Liver (tissue), 9 donors: ENCODE measurements around the gene ALDH1A1. TPM values are rescaled to one million over a fixed set of nuclear protein-coding genes. Genes with fewer than 3 reads are reported as not detected.

Source experiments
- DNase-seq: peaks from one replicate; pipeline ENCODE4 v3.0.0-alpha.2; 2017; ENCODE audit warnings: low spot score
- H3K27ac ChIP-seq, 2 donors: one replicate each; pipeline ENCODE4 v1.7.0; 2013; ENCODE audit warnings: inconsistent platforms in 2 of 2, low read length in 2 of 2, control low read depth in 1 of 2, low read depth in 1 of 2, mild to moderate bottlenecking in 1 of 2
- H3K27me3 ChIP-seq, 4 donors: one replicate each; pipeline versions ENCODE4 v1.6.1 to v1.7.0; 2013; ENCODE audit warnings: low read length in 3 of 4, inconsistent platforms in 1 of 4, mild to moderate bottlenecking in 1 of 4, moderate library complexity in 1 of 4; ENCODE audit not compliant: control insufficient read depth in 4 of 4, insufficient read depth in 4 of 4
- H3K36me3 ChIP-seq, 4 donors: one replicate each; pipeline versions ENCODE4 v1.6.1 to v1.7.0; 2013; ENCODE audit warnings: low read length in 3 of 4, mild to moderate bottlenecking in 3 of 4, low read depth in 1 of 4, moderate library complexity in 1 of 4; ENCODE audit not compliant: control insufficient read depth in 4 of 4, insufficient read depth in 3 of 4
- H3K4me1 ChIP-seq, 4 donors: one replicate each; pipeline versions ENCODE4 v1.6.1 to v1.7.0; 2013; ENCODE audit warnings: low read length in 3 of 4, mild to moderate bottlenecking in 3 of 4, moderate library complexity in 1 of 4; ENCODE audit not compliant: control insufficient read depth in 4 of 4, insufficient read depth in 4 of 4
- H3K4me3 ChIP-seq, 3 donors: one replicate each; pipeline versions ENCODE4 v1.6.1 to v1.7.0; 2013; ENCODE audit warnings: low read length in 3 of 3, control low read depth in 1 of 3, low read depth in 1 of 3, mild to moderate bottlenecking in 1 of 3
- H3K9ac ChIP-seq, 2 donors: one replicate each; pipeline ENCODE4 v1.7.0; 2013; ENCODE audit warnings: low read length in 2 of 2, mild to moderate bottlenecking in 2 of 2, moderate library complexity in 2 of 2, control low read depth in 1 of 2, low read depth in 1 of 2
- H3K9me3 ChIP-seq, 4 donors: one replicate each; pipeline versions ENCODE4 v1.6.1 to v1.7.0; 2013; ENCODE audit warnings: low read length in 3 of 4; ENCODE audit not compliant: control insufficient read depth in 4 of 4
- ATF3 ChIP-seq: IDR thresholded peaks from 2 replicates; pipeline ENCODE4 v1.6.1; 2016; ENCODE audit warnings: antibody characterized with exemption
- CTCF ChIP-seq: fragments of 150-350 bp; IDR thresholded peaks from 2 replicates; pipeline ENCODE4 v1.5.1; 2017; ENCODE audit warnings: improper control_type of control experiment, low read depth, low read length; ENCODE audit not compliant: missing input control
- EGR1 ChIP-seq, 2 donors: IDR thresholded peaks; 2 replicates each; pipeline ENCODE4 v1.6.1; 2016 to 2018; ENCODE audit warnings: antibody characterized with exemption in 2 of 2, low read depth in 2 of 2
- FOXA1 ChIP-seq: IDR thresholded peaks from 2 replicates; pipeline ENCODE4 v1.6.1; 2016; ENCODE audit warnings: antibody characterized with exemption
- FOXA2 ChIP-seq: IDR thresholded peaks from 2 replicates; pipeline ENCODE4 v1.6.1; 2016; ENCODE audit warnings: antibody characterized with exemption
- GABPA ChIP-seq, 2 donors: IDR thresholded peaks in 1 of 2; conservative IDR thresholded peaks in 1 of 2; 2 replicates each; pipeline ENCODE4 v1.6.1; 2016; ENCODE audit warnings: antibody characterized with exemption in 2 of 2, mild to moderate bottlenecking in 1 of 2, moderate library complexity in 1 of 2
- HNF4A ChIP-seq, 2 donors: conservative IDR thresholded peaks; 2 replicates each; pipeline ENCODE4 v1.6.1; 2016; ENCODE audit warnings: antibody characterized with exemption in 2 of 2, mild to moderate bottlenecking in 2 of 2
- HNF4G ChIP-seq: IDR thresholded peaks from 2 replicates; pipeline ENCODE4 v1.6.1; 2016; ENCODE audit warnings: antibody characterized with exemption
- JUND ChIP-seq, 2 donors: IDR thresholded peaks; 2 replicates each; pipeline ENCODE4 v1.6.1; 2016; ENCODE audit warnings: antibody characterized with exemption in 2 of 2
- NR2F2 ChIP-seq: IDR thresholded peaks from 2 replicates; pipeline ENCODE4 v1.6.1; 2016; ENCODE audit warnings: antibody characterized with exemption
- RAD21 ChIP-seq, 2 donors: IDR thresholded peaks; 2 replicates each; pipeline ENCODE4 v1.6.1; 2016; ENCODE audit warnings: antibody characterized with exemption in 2 of 2, mild to moderate bottlenecking in 2 of 2
- RXRA ChIP-seq, 2 donors: IDR thresholded peaks; 2 replicates each; pipeline ENCODE4 v1.6.1; 2017 to 2018; ENCODE audit warnings: antibody characterized with exemption in 2 of 2, mild to moderate bottlenecking in 1 of 2
- SP1 ChIP-seq: IDR thresholded peaks from 2 replicates; pipeline ENCODE4 v1.6.1; 2018; ENCODE audit warnings: antibody characterized with exemption, mild to moderate bottlenecking
- TAF1 ChIP-seq: conservative IDR thresholded peaks from 2 replicates; pipeline ENCODE4 v1.6.1; 2016; ENCODE audit warnings: antibody characterized with exemption, mild to moderate bottlenecking
- YY1 ChIP-seq: IDR thresholded peaks from 2 replicates; pipeline ENCODE4 v1.6.1; 2016; ENCODE audit warnings: antibody characterized with exemption, mild to moderate bottlenecking
- ZBTB33 ChIP-seq: IDR thresholded peaks from 2 replicates; pipeline ENCODE4 v1.6.1; 2016; ENCODE audit warnings: antibody characterized with exemption
- WGBS: extraction: QIAGEN DNeasy Blood & Tissue Kit; methylation state at CpG from one replicate; pipeline ENCODE4 v1.1.7; 2013; 5-methylcytosine and 5-hydroxymethylcytosine counted together
- polyA plus RNA-seq, 2 donors: library from polyadenylated mRNA; stranded (reverse) in 1 of 2; unstranded in 1 of 2; fragments of 200-250 nt in 1 of 2; fragments of >200 nt in 1 of 2; fragmentation: Nextera tagmentation in 1 of 2; extraction: Ambion mirVana in 1 of 2; gene quantifications; one replicate each; pipeline versions ENCODE4 v1.2.1 to v1.2.3, GENCODE V29; 2013 to 2015
- total RNA-seq, 2 donors: library from RNA; depleted of rRNA; stranded (reverse); fragments of >200 nt; gene quantifications; one replicate each; pipeline ENCODE4 v1.2.3, GENCODE V29; 2014
- TF ChIP-seq, protein P1 (sequence below): IDR thresholded peaks from 2 replicates; pipeline ENCODE4 v1.6.1; 2016; ENCODE audit warnings: antibody characterized with exemption, mild to moderate bottlenecking
- TF ChIP-seq, protein P2 (sequence below): IDR thresholded peaks from 2 replicates; pipeline ENCODE4 v1.6.1; 2016; ENCODE audit warnings: antibody characterized with exemption
- donor health status: healthy.
- donor health status: healthy.
- donor health status: healthy.
- donor health status: healthy.
- donor health status: healthy.

Gene ALDH1A1
- total and polyA plus RNA-seq, 4 donors = 118 to 433 (median 193) TPM

DNA sequence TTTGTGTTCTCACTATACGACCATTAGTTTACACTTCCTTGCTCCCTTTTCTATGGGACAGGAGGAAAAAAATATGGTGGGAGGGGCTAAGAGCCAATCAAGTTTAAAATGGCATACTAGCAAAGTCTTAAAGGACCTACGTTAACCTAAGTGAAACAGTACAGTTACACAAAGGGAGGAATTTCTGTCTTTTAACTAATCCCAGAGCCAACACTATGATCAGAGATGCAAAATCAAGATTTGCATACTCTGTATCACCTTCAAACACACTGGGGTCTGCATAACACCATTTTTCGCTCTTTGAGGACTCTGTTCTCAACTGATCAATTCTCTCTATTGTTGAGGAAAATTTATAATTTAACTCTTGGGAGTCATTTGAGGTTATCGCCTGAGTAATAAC is 49.8 kb downstream of the ALDH1A1 start:
- no peak overlapping the region for H3K4me3 ChIP-seq
- no peaks in the 10 kb centered on the region for H3K9me3 ChIP-seq
- H3K9ac ChIP-seq = no peak overlapping the region
- 93% methylated on average over 4 of the region's 4 CpGs for WGBS
- TF ChIP-seq TAF1 (no peak), FOXA2 (no peak), ATF3 (no peak), RXRA (IDR thresholded peaks at IDR 0.05) (no peak), SP1 (no peak), FOXA1 (no peak), HNF4A (conservative IDR thresholded peaks at IDR 0.05) (no peak), CTCF (no peak), RAD21 (IDR thresholded peaks at IDR 0.05) (no peak), GABPA (IDR thresholded peaks at IDR 0.05 in 1 of 2, conservative IDR thresholded peaks at IDR 0.05 in 1 of 2) (no peak), EGR1 (IDR thresholded peaks at IDR 0.05; ENCODE audit: low read depth in 2 of 2) (no peak), ZBTB33 (no peak), JUND (IDR thresholded peaks at IDR 0.05) (no peak), NR2F2 (no peak), HNF4G (no peak), YY1 (no peak)
- TF ChIP-seq, protein P1, sequence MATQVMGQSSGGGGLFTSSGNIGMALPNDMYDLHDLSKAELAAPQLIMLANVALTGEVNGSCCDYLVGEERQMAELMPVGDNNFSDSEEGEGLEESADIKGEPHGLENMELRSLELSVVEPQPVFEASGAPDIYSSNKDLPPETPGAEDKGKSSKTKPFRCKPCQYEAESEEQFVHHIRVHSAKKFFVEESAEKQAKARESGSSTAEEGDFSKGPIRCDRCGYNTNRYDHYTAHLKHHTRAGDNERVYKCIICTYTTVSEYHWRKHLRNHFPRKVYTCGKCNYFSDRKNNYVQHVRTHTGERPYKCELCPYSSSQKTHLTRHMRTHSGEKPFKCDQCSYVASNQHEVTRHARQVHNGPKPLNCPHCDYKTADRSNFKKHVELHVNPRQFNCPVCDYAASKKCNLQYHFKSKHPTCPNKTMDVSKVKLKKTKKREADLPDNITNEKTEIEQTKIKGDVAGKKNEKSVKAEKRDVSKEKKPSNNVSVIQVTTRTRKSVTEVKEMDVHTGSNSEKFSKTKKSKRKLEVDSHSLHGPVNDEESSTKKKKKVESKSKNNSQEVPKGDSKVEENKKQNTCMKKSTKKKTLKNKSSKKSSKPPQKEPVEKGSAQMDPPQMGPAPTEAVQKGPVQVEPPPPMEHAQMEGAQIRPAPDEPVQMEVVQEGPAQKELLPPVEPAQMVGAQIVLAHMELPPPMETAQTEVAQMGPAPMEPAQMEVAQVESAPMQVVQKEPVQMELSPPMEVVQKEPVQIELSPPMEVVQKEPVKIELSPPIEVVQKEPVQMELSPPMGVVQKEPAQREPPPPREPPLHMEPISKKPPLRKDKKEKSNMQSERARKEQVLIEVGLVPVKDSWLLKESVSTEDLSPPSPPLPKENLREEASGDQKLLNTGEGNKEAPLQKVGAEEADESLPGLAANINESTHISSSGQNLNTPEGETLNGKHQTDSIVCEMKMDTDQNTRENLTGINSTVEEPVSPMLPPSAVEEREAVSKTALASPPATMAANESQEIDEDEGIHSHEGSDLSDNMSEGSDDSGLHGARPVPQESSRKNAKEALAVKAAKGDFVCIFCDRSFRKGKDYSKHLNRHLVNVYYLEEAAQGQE = no peak
- TF ChIP-seq, protein P2, sequence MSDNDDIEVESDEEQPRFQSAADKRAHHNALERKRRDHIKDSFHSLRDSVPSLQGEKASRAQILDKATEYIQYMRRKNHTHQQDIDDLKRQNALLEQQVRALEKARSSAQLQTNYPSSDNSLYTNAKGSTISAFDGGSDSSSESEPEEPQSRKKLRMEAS = no peak
- no peak for DNase-seq
- peaks cover 0 to 4% (median under 1%) of the 10 kb centered on the region in 4 donors for H3K4me1 ChIP-seq
- H3K27ac ChIP-seq = no peak overlapping the region
- H3K36me3 ChIP-seq = peaks cover 4 to 63% (median 46%) of the 10 kb centered on the region in 4 donors
- H3K27me3 ChIP-seq = no peaks in the 10 kb centered on the region
